Midbrain (tissue), 1 donor: ENCODE measurements around the gene HERC2.
"Not testable (repeated sequence)": the region's sequence is repeated elsewhere in the genome, so short reads cannot be mapped to it uniquely, and the experiment has no call there.

ENCODE experiments used
- DNase-seq: peaks from one replicate; lab custom pipeline; 2025; lab: John Stamatoyannopoulos, UW

The HERC2 gene

GRCh38 chr15:28322129-28322588, at the start of gene HERC2:
Gene HERC2, minus strand, starts transcription at chr15:28322179. Its CDS starts 746 bp downstream, at chr15:28321433.
- not testable (repeated sequence) for DNase-seq

GRCh38 chr15:28365502-28365901, 43.5 kb upstream of the HERC2 start:
- not testable (repeated sequence) for DNase-seq

GRCh38 chr15:28357984-28358383, 36.0 kb upstream of the HERC2 start, which contains the start of gene GOLGA6L24:
Gene GOLGA6L24, minus strand, starts transcription at chr15:28358084. Its CDS starts 61 bp downstream, at chr15:28358023.
- not testable (repeated sequence) for DNase-seq

- DNase-seq: not testable (repeated sequence)
These were observed 461 bp downstream of the HERC2 start for GRCh38 chr15:28321358-28322078.

GRCh38 chr15:28319725-28320124, 2.3 kb downstream of the HERC2 start:
- not testable (repeated sequence) for DNase-seq

GRCh38 chr15:28318828-28319227, 3.2 kb downstream of the HERC2 start:
- DNase-seq: not testable (repeated sequence)

GRCh38 chr15:28318122-28318521, 3.9 kb downstream of the HERC2 start:
- not testable (repeated sequence) for DNase-seq

- DNase-seq: not testable (repeated sequence)
These were observed 5.0 kb downstream of the HERC2 start for GRCh38 chr15:28316958-28317357.

GRCh38 chr15:28310454-28310853, 11.5 kb downstream of the HERC2 start:
- DNase-seq: not testable (repeated sequence)

- not testable (repeated sequence) for DNase-seq
These were observed 13.3 kb downstream of the HERC2 start for GRCh38 chr15:28308718-28309117.

- DNase-seq: not testable (repeated sequence)
These were observed 16.3 kb downstream of the HERC2 start for GRCh38 chr15:28305700-28306099.

GRCh38 chr15:28297434-28297833, 24.5 kb downstream of the HERC2 start:
- not testable (repeated sequence) for DNase-seq

- DNase-seq: not testable (repeated sequence)
These were observed 25.2 kb downstream of the HERC2 start for GRCh38 chr15:28296814-28297213.

GRCh38 chr15:28295009-28295563, 26.9 kb downstream of the HERC2 start:
- DNase-seq: not testable (repeated sequence)

- not testable (repeated sequence) for DNase-seq
These were observed 27.4 kb downstream of the HERC2 start for GRCh38 chr15:28294560-28294959.

- DNase-seq: no peak
These were observed 32.1 kb downstream of the HERC2 start for GRCh38 chr15:28289694-28290463.

- DNase-seq: not testable (repeated sequence)
These were observed 32.9 kb downstream of the HERC2 start for GRCh38 chr15:28288830-28289693.

- not testable (repeated sequence) for DNase-seq
These were observed 35.3 kb downstream of the HERC2 start for GRCh38 chr15:28286659-28287058.

GRCh38 chr15:28286031-28286430, 35.9 kb downstream of the HERC2 start:
- DNase-seq: no peak

GRCh38 chr15:28281876-28282275, 40.1 kb downstream of the HERC2 start:
- DNase-seq: no peak

GRCh38 chr15:28274635-28275034, 47.3 kb downstream of the HERC2 start:
- DNase-seq: no peak
